Measurements from ENCODE around the gene THAP3. TPM values are rescaled to one million over a fixed set of nuclear protein-coding genes. Genes with fewer than 3 reads are reported as not detected.

Gene THAP3
- total and polyA plus RNA-seq, 2 experiments from 2014 or later, result 15.1 to 23.8 TPM

- ATAC-seq (peak; percentile 78), DNase-seq (ENCODE audit: low spot score) (peak; percentile 84)
- peak overlapping the region; percentile 53; the same call in 1 of the 2 replicates for H3K27ac Mint-ChIP-seq
- H3F3A ChIP-seq (replicated peaks; ENCODE audit: low read depth), result no peaks in the 10 kb centered on the region; the same call in 1 of the 2 replicates
- no peaks in the 10 kb centered on the region for H3K79me2 ChIP-seq (replicated peaks; ENCODE audit: insufficient read depth)
- H3K27me3 ChIP-seq (ENCODE audit: insufficient read depth), result no peaks in the 10 kb centered on the region
- H3K4me1 ChIP-seq (ENCODE audit: insufficient read depth), result 0 out of 2 replicates have a peak, but pooled peaks cover 7% of the 10 kb centered on the region
- no peak overlapping the region for H3K4me2 ChIP-seq
- peaks cover 60% of the 10 kb centered on the region for H3K36me3 Mint-ChIP-seq (ENCODE audit: low read depth)
- H3K4me3 ChIP-seq, result no peak overlapping the region
- H4K20me1 ChIP-seq (replicated peaks; ENCODE audit: insufficient read depth), result peaks cover 9% of the 10 kb centered on the region
- no peak overlapping the region for H2AFZ ChIP-seq
- H3K27me3 Mint-ChIP-seq (ENCODE audit: insufficient read depth, low read depth, poor library complexity), result peaks cover 7% of the 10 kb centered on the region
- H3K4me1 Mint-ChIP-seq, result peaks cover 5% of the 10 kb centered on the region; the same call in 2 of the 3 replicates
- peaks cover 9% of the 10 kb centered on the region for H3K36me3 ChIP-seq (ENCODE audit: insufficient read depth)
- TF ChIP-seq POLR2AphosphoS5 (IDR thresholded peaks at IDR 0.05; ENCODE audit: low read depth), result no peak
- TF ChIP-seq ZNF462 (CRISPR knock-in tag; IDR thresholded peaks at IDR 0.05), result no peak
- TF ChIP-seq, protein P1, sequence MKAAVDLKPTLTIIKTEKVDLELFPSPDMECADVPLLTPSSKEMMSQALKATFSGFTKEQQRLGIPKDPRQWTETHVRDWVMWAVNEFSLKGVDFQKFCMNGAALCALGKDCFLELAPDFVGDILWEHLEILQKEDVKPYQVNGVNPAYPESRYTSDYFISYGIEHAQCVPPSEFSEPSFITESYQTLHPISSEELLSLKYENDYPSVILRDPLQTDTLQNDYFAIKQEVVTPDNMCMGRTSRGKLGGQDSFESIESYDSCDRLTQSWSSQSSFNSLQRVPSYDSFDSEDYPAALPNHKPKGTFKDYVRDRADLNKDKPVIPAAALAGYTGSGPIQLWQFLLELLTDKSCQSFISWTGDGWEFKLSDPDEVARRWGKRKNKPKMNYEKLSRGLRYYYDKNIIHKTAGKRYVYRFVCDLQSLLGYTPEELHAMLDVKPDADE (IDR thresholded peaks at IDR 0.05), result no peak
- TF ChIP-seq, protein P2, sequence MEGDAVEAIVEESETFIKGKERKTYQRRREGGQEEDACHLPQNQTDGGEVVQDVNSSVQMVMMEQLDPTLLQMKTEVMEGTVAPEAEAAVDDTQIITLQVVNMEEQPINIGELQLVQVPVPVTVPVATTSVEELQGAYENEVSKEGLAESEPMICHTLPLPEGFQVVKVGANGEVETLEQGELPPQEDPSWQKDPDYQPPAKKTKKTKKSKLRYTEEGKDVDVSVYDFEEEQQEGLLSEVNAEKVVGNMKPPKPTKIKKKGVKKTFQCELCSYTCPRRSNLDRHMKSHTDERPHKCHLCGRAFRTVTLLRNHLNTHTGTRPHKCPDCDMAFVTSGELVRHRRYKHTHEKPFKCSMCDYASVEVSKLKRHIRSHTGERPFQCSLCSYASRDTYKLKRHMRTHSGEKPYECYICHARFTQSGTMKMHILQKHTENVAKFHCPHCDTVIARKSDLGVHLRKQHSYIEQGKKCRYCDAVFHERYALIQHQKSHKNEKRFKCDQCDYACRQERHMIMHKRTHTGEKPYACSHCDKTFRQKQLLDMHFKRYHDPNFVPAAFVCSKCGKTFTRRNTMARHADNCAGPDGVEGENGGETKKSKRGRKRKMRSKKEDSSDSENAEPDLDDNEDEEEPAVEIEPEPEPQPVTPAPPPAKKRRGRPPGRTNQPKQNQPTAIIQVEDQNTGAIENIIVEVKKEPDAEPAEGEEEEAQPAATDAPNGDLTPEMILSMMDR (conservative IDR thresholded peaks at IDR 0.05; ENCODE audit: low read depth in 2 of 2), result peak; percentile 64 to 68
- TF ChIP-seq ZNF114 (CRISPR knock-in tag; IDR thresholded peaks at IDR 0.05), result no peak
- no peak for TF ChIP-seq STAT1 (IDR thresholded peaks at IDR 0.05; ENCODE audit: unreplicated experiment)
- no peaks in the 10 kb centered on the region for H3K9me2 ChIP-seq (ENCODE audit: insufficient read depth)
- H3K27ac ChIP-seq (ENCODE audit: low read depth), result 0 out of 2 replicates have a peak overlapping the region, but pooled peaks have one; percentile 2
- no peaks in the 10 kb centered on the region for H3K9me3 Mint-ChIP-seq
- no peak overlapping the region for H3K4me3 Mint-ChIP-seq
Measured at GRCh38 chr1:6646499-6647148, 22.0 kb downstream of the THAP3 start.

Measured in GM23338 (cell line).